Medulla oblongata (tissue), 1 donor: ENCODE measurements around the gene ANKRD60.

Experiments used
- DNase-seq: peaks from one replicate; pipeline ENCODE4 v3.0.0-alpha.2; 2015; ENCODE audit errors: extremely low spot score

Gene ANKRD60

GRCh38 chr20:58194175-58194791 lies 34.2 kb downstream of the ANKRD60 start:
- DNase-seq: no peak

GRCh38 chr20:58192567-58192966 lies 35.9 kb downstream of the ANKRD60 start:
- no peak for DNase-seq

- DNase-seq: no peak
Observed at GRCh38 chr20:58192065-58192464, 36.4 kb downstream of the ANKRD60 start.

- no peak for DNase-seq
Observed at GRCh38 chr20:58188527-58188926, 39.9 kb downstream of the ANKRD60 start.

GRCh38 chr20:58184984-58185383 lies 43.5 kb downstream of the ANKRD60 start:
- DNase-seq: no peak

GRCh38 chr20:58184063-58184462 lies 44.4 kb downstream of the ANKRD60 start:
- DNase-seq: no peak

GRCh38 chr20:58182521-58183140 lies 45.8 kb downstream of the ANKRD60 start:
- DNase-seq: no peak

GRCh38 chr20:58179432-58180099 lies 48.9 kb downstream of the ANKRD60 start:
- DNase-seq: peak; percentile 46

GRCh38 chr20:58179083-58179431 lies 49.4 kb downstream of the ANKRD60 start:
- DNase-seq: no peak

GRCh38 chr20:58177799-58178198 lies 50.7 kb downstream of the ANKRD60 start:
- no peak for DNase-seq

GRCh38 chr20:58175836-58176235 lies 52.6 kb downstream of the ANKRD60 start:
- DNase-seq: no peak

- no peak for DNase-seq
Observed at GRCh38 chr20:58175425-58175824, 53.0 kb downstream of the ANKRD60 start.

GRCh38 chr20:58174708-58175280 lies 53.7 kb downstream of the ANKRD60 start:
- no peak for DNase-seq

GRCh38 chr20:58173930-58174707 lies 54.3 kb downstream of the ANKRD60 start:
- no peak for DNase-seq

GRCh38 chr20:58173091-58173490 lies 55.4 kb downstream of the ANKRD60 start:
- no peak for DNase-seq

- DNase-seq: no peak
Observed at GRCh38 chr20:58171796-58172425, 56.5 kb downstream of the ANKRD60 start.

- no peak for DNase-seq
Observed at GRCh38 chr20:58169450-58169849, 59.0 kb downstream of the ANKRD60 start.

GRCh38 chr20:58168843-58169242 lies 59.6 kb downstream of the ANKRD60 start:
- DNase-seq: no peak

- no peak for DNase-seq
Observed at GRCh38 chr20:58167759-58168158, 60.7 kb downstream of the ANKRD60 start.
